ENCODE data around the gene B3GAT2.

DNA sequence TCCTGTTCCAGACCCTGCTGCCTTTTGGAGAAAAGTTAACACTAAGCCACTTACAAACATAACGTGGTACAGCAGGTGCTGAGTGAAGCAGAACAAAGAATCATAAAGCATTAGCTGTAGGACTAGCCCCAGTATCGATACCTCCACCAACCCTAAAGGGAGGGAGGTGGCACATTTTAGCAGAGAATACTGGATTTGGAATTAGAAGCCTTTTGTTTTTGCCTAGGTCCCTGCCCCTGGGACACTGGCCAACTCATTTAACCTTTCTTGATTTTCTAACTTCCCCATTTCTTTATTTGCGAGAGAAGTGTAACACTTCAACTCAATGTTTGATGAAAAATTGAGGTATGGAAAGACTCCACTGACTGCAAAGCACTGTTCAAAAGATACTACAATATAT is 93.5 kb downstream of the B3GAT2 start:
- TF ChIP-seq POLR2A (IDR thresholded peaks at IDR 0.05) (no peak), CTCF (IDR thresholded peaks at IDR 0.05) (no peak)

All from prostate gland (tissue), 2 donors.